HG03097 (cell line): Measurements from ENCODE around the gene NME4.

Source experiments
- ATAC-seq: cut with Tn5 transposase; IDR thresholded peaks from one replicate; pipeline ENCODE4 v1.9.1; 2021; ENCODE audit not compliant: unreplicated experiment, low FRiP score

Gene NME4

DNA sequence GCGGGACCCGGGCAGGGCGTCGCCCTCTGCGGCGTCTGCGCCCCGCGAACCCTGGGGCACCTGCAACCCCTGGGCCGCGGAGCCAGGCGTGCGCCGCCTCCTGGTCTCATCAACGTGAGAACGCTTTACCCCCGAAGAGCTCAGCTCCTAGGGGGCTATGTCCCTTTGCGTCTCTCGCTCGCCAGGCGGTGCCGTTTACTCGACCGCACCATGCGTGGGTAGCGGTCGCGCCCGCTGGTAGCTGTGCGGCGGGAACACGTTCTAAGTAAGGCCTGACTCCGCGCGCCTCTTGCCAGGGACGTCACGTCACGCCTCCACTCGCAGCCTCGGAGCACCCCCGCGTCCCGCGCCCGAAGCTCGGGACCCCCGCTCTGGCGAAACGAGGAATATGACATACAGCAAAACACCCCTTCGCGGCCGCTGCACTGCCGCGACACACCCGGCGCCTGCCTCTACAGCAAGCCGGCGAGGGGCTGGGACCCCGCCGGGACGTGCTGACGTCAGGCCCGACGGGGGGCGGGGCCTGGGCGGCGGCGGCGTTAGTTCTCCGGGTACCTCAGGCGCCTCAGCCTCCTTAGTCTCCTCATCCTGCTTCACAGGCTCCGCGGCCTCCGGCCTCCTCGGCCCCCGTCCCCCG, 28.2 kb downstream of the NME4 start, which contains the start of gene RAB11FIP3:
TSS of gene RAB11FIP3 (plus strand) at position 568 of the 637 bp plus-strand sequence. CDS start 358 bp downstream, outside the sequence.
- ATAC-seq, result peak; percentile 84

DNA sequence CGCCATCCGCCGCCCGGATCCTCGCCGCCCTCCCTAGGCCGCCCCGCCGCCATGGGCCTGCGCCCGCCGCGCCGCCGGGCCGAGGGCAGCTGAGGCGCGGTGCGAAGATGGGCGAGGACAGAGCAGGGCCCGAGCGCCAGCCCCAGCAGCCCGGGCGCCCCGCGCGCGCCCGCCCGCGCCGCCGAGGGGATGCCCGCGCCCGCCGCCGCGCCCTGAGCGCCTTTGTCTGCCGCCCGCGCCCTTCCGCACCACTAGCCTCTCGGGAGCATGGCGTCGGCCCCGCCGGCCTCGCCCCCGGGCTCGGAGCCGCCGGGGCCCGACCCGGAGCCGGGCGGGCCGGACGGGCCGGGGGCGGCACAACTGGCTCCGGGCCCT, 28.7 kb downstream of the NME4 start:
- peak; percentile 31 for ATAC-seq

DNA sequence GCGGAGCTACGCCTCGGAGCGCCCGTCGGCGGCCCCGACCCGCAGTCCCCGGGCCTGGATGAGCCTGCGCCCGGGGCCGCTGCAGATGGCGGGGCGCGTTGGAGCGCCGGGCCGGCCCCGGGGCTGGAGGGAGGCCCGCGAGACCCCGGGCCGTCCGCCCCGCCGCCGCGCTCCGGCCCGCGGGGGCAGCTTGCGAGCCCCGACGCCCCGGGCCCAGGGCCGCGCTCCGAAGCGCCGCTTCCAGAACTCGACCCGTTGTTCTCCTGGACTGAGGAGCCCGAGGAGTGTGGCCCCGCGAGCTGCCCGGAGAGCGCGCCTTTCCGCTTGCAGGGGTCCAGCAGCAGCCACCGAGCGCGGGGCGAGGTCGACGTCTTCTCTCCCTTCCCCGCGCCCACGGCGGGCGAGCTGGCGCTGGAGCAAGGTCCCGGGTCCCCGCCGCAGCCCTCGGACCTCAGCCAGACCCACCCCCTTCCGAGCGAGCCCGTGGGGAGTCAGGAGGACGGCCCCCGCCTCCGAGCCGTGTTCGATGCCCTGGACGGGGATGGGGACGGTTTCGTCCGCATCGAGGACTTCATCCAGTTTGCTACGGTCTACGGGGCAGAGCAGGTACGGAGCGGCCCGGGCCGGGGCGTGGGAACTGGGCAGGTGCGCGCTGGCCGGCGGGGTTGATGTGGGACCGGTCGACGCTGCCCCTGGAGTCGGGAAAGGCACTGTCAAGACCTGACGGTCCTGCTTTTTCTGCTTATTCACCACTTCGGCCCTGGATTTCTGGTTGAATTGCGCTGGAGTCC, 29.3 kb downstream of the NME4 start:
- peak; percentile 5 for ATAC-seq

DNA sequence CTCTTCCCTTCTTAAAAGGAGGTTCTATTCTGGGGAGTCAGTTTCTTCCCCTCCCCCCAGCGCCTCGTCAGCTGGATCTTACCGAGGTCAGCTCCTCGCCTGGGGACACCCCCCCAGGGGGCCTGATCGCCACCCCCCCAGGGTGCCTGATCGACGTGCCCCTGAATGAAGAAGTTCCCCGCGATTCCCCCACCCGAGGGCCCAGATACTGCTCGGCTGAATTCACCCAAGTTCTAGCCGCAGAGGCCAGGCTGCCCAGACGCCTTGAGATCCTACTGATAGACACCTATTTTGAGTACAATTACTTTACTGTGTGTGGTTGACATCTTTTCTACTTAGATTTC, 29.9 kb downstream of the NME4 start:
- ATAC-seq, result no peak

DNA sequence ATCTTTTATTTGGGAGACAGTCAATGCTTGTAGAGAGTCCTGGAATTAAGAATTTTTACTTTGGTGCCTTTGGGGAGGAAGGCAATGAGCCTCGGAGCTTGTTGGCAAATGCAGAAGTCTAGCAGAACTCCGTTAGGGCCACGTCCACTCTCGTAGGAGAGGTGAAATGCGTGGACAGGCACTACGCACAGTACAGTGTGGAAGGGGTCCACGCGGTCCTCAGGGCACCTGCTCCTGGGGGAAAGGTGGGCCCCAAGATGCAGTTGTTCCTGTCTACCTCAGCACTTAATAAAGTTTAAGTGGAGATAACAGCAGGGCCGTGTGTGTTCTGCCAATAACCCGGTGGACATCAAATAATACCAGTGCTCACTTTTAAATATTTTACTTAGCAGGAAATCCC, 30.3 kb downstream of the NME4 start:
- ATAC-seq, result no peak

DNA sequence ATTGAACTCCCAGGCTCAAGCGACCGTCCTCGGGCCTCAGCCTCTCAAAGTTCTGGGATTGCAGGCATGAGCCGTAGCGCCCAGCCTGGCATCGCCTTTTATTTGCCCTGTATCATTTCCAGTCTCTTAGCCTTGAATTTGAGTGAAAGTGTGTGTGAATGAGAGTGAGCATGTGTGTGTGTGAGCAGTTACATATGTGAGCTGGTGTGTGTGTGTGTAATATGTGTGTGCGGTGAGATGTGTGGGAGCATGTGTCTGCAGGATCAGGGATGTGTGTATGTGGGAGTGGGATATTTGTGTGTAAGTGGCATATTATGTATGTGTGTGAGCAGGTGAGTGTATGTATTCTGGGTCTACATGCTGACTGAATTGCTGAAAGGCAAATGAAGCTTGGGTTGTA, 33.9 kb downstream of the NME4 start:
- ATAC-seq, result no peak

DNA sequence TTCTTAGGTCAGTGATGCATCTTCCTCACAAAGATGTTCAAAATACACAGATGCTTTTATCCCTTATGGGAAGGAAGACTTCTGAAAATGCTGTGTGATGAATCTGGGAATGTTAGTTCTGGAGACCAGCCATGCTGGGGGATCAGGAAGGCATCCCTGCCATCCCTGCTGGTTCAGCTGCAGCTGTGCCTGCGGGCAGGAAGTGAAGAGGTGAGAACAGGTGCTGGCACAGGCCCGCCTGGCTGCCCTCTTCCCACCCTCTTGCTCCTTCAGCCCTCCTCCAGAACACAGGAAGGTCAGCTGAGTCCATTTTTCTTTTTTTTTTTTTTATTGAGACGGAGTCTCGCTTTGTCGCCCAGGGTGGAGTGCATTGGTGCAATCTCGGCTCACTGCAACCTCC, 43.6 kb downstream of the NME4 start:
- ATAC-seq, result no peak

DNA sequence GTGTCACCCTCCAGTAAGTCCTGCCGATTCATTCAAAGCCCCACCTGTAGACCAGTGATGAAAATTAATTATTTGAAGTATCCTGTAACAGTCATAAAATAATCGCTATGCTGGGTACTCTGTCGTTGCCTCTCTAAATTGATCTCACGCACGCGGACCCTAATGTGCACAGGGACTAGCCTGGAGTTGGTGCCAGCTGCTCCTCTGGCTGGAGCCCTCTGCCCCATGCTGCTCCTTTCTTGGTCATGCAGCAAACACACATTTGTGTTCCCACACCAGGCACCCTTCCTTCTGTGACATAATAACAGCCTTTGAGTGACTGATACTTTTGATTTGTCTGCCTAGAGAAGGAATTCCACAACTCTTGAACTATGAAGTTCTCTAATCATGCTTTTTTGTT, 44.4 kb downstream of the NME4 start:
- no peak for ATAC-seq

DNA sequence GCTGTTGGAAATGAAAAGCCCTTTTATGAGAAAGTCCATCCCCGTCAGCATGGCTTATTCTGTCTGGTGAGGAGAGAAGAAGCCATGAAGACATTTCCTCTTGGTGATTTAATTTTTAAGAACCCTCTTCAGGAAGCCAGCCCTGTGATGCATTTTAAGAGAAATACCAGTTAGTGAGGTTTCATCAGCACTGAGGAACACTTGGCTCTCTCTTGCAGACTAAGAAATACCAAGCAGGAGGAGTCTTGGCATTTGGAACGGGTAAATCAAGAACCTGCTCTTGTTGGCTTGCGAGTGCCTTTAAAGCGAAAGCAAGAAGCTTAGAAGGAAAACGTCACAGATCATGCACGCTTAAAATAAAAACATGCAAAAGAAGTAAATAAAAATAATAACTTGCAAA, 46.0 kb downstream of the NME4 start:
- no peak for ATAC-seq

DNA sequence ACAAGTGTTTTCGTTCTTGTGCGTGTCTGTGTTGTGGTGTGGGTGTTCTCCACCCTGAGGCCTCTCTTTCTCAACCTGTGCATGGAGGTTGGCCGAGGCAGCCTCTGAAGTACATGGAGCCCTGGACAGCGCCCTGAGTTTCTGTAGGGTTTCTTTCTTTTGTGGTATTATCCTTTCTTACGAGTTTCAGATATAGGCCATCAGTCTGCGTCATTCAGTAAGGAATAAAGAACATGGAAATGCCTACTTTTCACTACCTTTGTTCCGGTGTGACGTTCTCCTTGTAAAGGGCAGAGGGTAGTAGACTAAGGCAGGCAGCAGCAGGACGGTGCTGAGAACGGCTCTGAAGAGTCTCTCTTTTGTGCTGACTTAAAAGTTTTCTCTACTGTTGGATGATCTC, 47.0 kb downstream of the NME4 start:
- no peak for ATAC-seq

DNA sequence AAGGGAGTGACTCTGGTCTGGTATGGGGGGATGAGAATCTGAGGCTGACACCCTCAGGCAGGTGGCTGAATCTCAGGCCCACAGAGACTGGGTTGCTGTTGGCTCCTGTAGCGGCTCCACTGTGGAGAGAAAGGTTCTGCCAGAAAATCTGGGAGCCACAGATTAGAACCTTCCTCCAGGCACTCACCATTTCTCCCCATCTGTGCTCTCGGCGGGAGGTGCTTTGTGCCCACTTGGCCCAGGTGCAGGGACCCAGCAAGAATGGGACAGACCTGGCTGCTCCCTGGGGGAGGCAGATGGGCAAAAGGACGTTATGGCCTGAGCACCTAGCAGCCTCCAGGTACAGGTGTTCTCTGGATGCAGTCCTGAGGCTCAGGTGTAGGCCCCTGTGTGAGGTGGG, 48.6 kb downstream of the NME4 start:
- no peak for ATAC-seq
